Activated CD4-positive, CD25-positive, alpha-beta regulatory T cell treated with anti-CD3 and anti-CD28 coated beads, Interleukin-2, amount 50 U/mL, for 24 hours (primary cell): ENCODE data around the gene APP.

Source experiments
- ATAC-seq, 2 donors: fragments of 150-1000 bp; cut with Tn5 transposase; one replicate each; pipeline ENCODE4 v1.10.0; 2021; ENCODE audit warnings: mild to moderate bottlenecking in 1 of 2, moderate library complexity in 1 of 2

APP gene

GRCh38 chr21:26170471-26171257 is at the start of gene APP:
Gene APP (minus strand): TSS chr21:26170770. CDS start chr21:26170620, 150 bp downstream.
- ATAC-seq, result peak; percentile 88 to 89

GRCh38 chr21:26212220-26212619 is 41.6 kb upstream of the APP start:
- no peak for ATAC-seq

- ATAC-seq, result no peak
Measured at GRCh38 chr21:26210614-26211013, 40.0 kb upstream of the APP start.

- no peak for ATAC-seq
Measured at GRCh38 chr21:26207021-26207420, 36.5 kb upstream of the APP start.

GRCh38 chr21:26199456-26199855 is 28.9 kb upstream of the APP start:
- no peak for ATAC-seq

GRCh38 chr21:26195708-26196107 is 25.1 kb upstream of the APP start:
- no peak for ATAC-seq

GRCh38 chr21:26194811-26195251 is 24.3 kb upstream of the APP start:
- ATAC-seq, result no peak

GRCh38 chr21:26194326-26194725 is 23.8 kb upstream of the APP start:
- ATAC-seq, result no peak

GRCh38 chr21:26191609-26192008 is 21.0 kb upstream of the APP start:
- no peak for ATAC-seq

- no peak for ATAC-seq
Measured at GRCh38 chr21:26188422-26188821, 17.9 kb upstream of the APP start.

- no peak for ATAC-seq
Measured at GRCh38 chr21:26185446-26185845, 14.9 kb upstream of the APP start.

- ATAC-seq, result no peak
Measured at GRCh38 chr21:26185021-26185420, 14.5 kb upstream of the APP start.

- no peak for ATAC-seq
Measured at GRCh38 chr21:26179501-26179900, 8.9 kb upstream of the APP start.

- no peak for ATAC-seq
Measured at GRCh38 chr21:26177746-26178426, 7.3 kb upstream of the APP start.

GRCh38 chr21:26177187-26177586 is 6.6 kb upstream of the APP start:
- no peak for ATAC-seq

GRCh38 chr21:26171258-26172100 is 909 bp upstream of the APP start:
- no peak for ATAC-seq

GRCh38 chr21:26169611-26170470 is 729 bp downstream of the APP start:
- peak; percentile 28 to 36 for ATAC-seq

- ATAC-seq, result peak; percentile 38 to 46
Measured at GRCh38 chr21:26169061-26169610, 1.4 kb downstream of the APP start.

GRCh38 chr21:26168371-26168770 is 2.2 kb downstream of the APP start:
- ATAC-seq, result no peak

- ATAC-seq, result no peak
Measured at GRCh38 chr21:26167593-26167992, 3.0 kb downstream of the APP start.

- ATAC-seq, result no peak
Measured at GRCh38 chr21:26165331-26165730, 5.2 kb downstream of the APP start.

- ATAC-seq, result no peak
Measured at GRCh38 chr21:26164311-26164710, 6.3 kb downstream of the APP start.
